ENCODE data around the gene SCARB1.

SCARB1 gene

DNA sequence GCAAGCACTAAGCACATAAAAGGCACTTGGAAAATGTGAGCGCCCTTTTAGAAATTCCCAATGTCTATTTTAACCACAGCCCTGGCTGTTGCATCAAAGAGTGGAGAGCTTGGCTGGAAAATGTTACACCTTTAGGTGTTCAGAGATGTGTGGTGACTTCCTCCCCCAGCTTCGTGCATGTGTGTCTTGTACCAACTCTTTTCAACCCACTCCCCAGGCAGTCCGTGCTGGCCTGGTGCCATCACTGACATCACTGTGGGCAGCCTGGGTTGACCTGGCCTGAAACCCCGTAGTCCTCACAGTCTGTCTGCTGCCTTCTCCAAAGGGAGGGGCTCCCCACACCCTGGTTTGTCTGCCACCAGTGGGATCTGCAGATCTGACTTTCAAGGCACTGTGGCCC is 101.8 kb downstream of the SCARB1 start:
- no peak overlapping the region for H3K4me3 ChIP-seq (ENCODE audit: low read depth, low read length, poor library complexity, severe bottlenecking)
- peaks cover 8% of the 10 kb centered on the region; the same call in 1 of the 2 replicates for H3K36me3 ChIP-seq (ENCODE audit: insufficient read depth, low read length)
- H3K27ac ChIP-seq (ENCODE audit: low read depth, low read length, poor library complexity, severe bottlenecking), result no peak overlapping the region
- no peaks in the 10 kb centered on the region for H3K4me1 ChIP-seq (ENCODE audit: insufficient read depth, low read length, severe bottlenecking)
- no peak for TF ChIP-seq CTCF (IDR thresholded peaks at IDR 0.05; ENCODE audit: low read length)
- TF ChIP-seq EZH2 (IDR thresholded peaks at IDR 0.05; ENCODE audit: borderline replicate concordance, low read length), result no peak
- no peaks in the 10 kb centered on the region for H3K79me2 ChIP-seq (ENCODE audit: insufficient read depth, low read length)
- H3F3A ChIP-seq (ENCODE audit: insufficient read depth, low read length), result no peaks in the 10 kb centered on the region
- no peak overlapping the region for H2AFZ ChIP-seq (ENCODE audit: low read length)
- no peak overlapping the region for H3K4me2 ChIP-seq (ENCODE audit: low read length)
- peaks cover 16% of the 10 kb centered on the region for H3K9me3 ChIP-seq (ENCODE audit: low read length)
- no peaks in the 10 kb centered on the region for H4K20me1 ChIP-seq (ENCODE audit: insufficient read depth, low read length)
- no peaks in the 10 kb centered on the region for H3K9me2 ChIP-seq (ENCODE audit: low read depth, low read length)
- peaks cover 11% of the 10 kb centered on the region for H3K27me3 ChIP-seq (ENCODE audit: insufficient read depth, low read length)
- H3K9ac ChIP-seq (ENCODE audit: low read length), result no peak overlapping the region

- H3K4me1 ChIP-seq (ENCODE audit: insufficient read depth, low read length, severe bottlenecking), result no peaks in the 10 kb centered on the region
- H3K79me2 ChIP-seq (ENCODE audit: insufficient read depth, low read length), result no peaks in the 10 kb centered on the region
- H3K9me2 ChIP-seq (ENCODE audit: low read depth, low read length), result no peaks in the 10 kb centered on the region
- H3K9me3 ChIP-seq (ENCODE audit: low read length), result peaks cover 16% of the 10 kb centered on the region
- H3K27me3 ChIP-seq (ENCODE audit: insufficient read depth, low read length), result peaks cover 11% of the 10 kb centered on the region
- no peak overlapping the region for H3K27ac ChIP-seq (ENCODE audit: low read depth, low read length, poor library complexity, severe bottlenecking)
- no peaks in the 10 kb centered on the region for H4K20me1 ChIP-seq (ENCODE audit: insufficient read depth, low read length)
- no peak overlapping the region for H2AFZ ChIP-seq (ENCODE audit: low read length)
- H3K4me2 ChIP-seq (ENCODE audit: low read length), result no peak overlapping the region
- no peak overlapping the region for H3K9ac ChIP-seq (ENCODE audit: low read length)
- H3F3A ChIP-seq (ENCODE audit: insufficient read depth, low read length), result no peaks in the 10 kb centered on the region
- no peak for TF ChIP-seq CTCF (IDR thresholded peaks at IDR 0.05; ENCODE audit: low read length)
- no peak for TF ChIP-seq EZH2 (IDR thresholded peaks at IDR 0.05; ENCODE audit: borderline replicate concordance, low read length)
- H3K4me3 ChIP-seq (ENCODE audit: low read depth, low read length, poor library complexity, severe bottlenecking), result no peak overlapping the region
- peaks cover 8% of the 10 kb centered on the region; the same call in 1 of the 2 replicates for H3K36me3 ChIP-seq (ENCODE audit: insufficient read depth, low read length)
These were observed 102.6 kb downstream of the SCARB1 start for GRCh38 chr12:124761056-124761455.

DNA sequence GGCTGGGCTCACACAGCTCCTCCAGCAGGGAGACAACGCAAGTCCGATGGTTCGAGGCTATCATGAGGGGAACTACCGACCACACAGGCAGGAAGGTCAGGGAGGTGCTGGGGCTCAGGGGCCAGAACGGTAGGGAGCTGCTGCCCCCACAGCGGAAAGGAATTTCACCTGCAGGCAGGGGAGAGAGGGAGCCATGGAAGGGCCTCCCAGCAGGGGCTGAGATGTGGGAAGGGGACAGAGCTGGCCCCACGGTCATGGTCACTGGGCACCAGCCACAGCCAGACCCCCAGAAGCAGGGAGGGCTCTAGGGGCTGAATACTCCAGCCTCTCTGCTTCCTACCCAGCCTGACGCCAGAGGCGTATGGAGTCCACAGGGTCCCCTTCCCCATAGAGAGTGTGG is 103.1 kb downstream of the SCARB1 start:
- Histone ChIP-seq H3K36me3 (ENCODE audit: insufficient read depth, low read length) (peaks cover 8% of the 10 kb centered on the region; the same call in 1 of the 2 replicates), H3K79me2 (ENCODE audit: insufficient read depth, low read length) (no peaks in the 10 kb centered on the region), H3K9me2 (ENCODE audit: low read depth, low read length) (no peaks in the 10 kb centered on the region), H3K27ac (ENCODE audit: low read depth, low read length, poor library complexity, severe bottlenecking) (no peak overlapping the region), H3F3A (ENCODE audit: insufficient read depth, low read length) (no peaks in the 10 kb centered on the region), H3K27me3 (ENCODE audit: insufficient read depth, low read length) (peaks cover 11% of the 10 kb centered on the region), H3K4me2 (ENCODE audit: low read length) (no peak overlapping the region), H3K9ac (ENCODE audit: low read length) (no peak overlapping the region), H3K4me1 (ENCODE audit: insufficient read depth, low read length, severe bottlenecking) (no peaks in the 10 kb centered on the region), H2AFZ (ENCODE audit: low read length) (no peak overlapping the region), H4K20me1 (ENCODE audit: insufficient read depth, low read length) (no peaks in the 10 kb centered on the region), H3K4me3 (ENCODE audit: low read depth, low read length, poor library complexity, severe bottlenecking) (no peak overlapping the region), H3K9me3 (ENCODE audit: low read length) (peaks cover 13% of the 10 kb centered on the region)
- TF ChIP-seq CTCF (IDR thresholded peaks at IDR 0.05; ENCODE audit: low read length) (no peak), EZH2 (IDR thresholded peaks at IDR 0.05; ENCODE audit: borderline replicate concordance, low read length) (no peak)
